ENCODE results near the gene NUBP1.

Gene NUBP1

GRCh38 chr16:10743610-10744369, at the start of gene NUBP1:
TSS of gene NUBP1 (plus strand) at chr16:10743842. CDS start at chr16:10743864, 22 bp downstream.
- Mint-ChIP-seq H3K9me3 (no peaks in the 10 kb centered on the region), H3K4me1 (peaks cover 72% of the 10 kb centered on the region)

GRCh38 chr16:10693889-10694288, 49.8 kb upstream of the NUBP1 start:
- no peaks in the 10 kb centered on the region for H3K9me3 Mint-ChIP-seq
- no peak for DNase-seq
- no peaks in the 10 kb centered on the region for H3K4me1 Mint-ChIP-seq
- no peak overlapping the region for H3K4me3 Mint-ChIP-seq
- no peak for ATAC-seq
- peaks cover 25% of the 10 kb centered on the region for H3K27me3 Mint-ChIP-seq
- H3K27ac Mint-ChIP-seq: no peak overlapping the region

More at GRCh38 chr16:10743610-10744369, at the start of gene NUBP1:
- H3K4me3 Mint-ChIP-seq: peak within 1 kb of the TSS; percentile 85 to 91
- DNase-seq (peak; percentile 96 to 97), ATAC-seq (peak; percentile 95)
- no peaks in the 10 kb centered on the region for H3K27me3 Mint-ChIP-seq
- H3K27ac Mint-ChIP-seq: peak within 1 kb of the TSS; percentile 96 to 99

- Mint-ChIP-seq H3K9me3 (no peaks in the 10 kb centered on the region), H3K27ac (no peak overlapping the region), H3K4me3 (no peak overlapping the region), H3K27me3 (peaks cover 25% of the 10 kb centered on the region), H3K4me1 (no peaks in the 10 kb centered on the region)
- ATAC-seq (no peak), DNase-seq (no peak)
These were observed 49.3 kb upstream of the NUBP1 start for GRCh38 chr16:10694306-10694705.

- Mint-ChIP-seq H3K9me3 (no peaks in the 10 kb centered on the region), H3K4me1 (no peaks in the 10 kb centered on the region), H3K27ac (no peak within 1 kb of the TSS), H3K27me3 (peaks cover 25% of the 10 kb centered on the region), H3K4me3 (no peak within 1 kb of the TSS)
- ATAC-seq (no peak), DNase-seq (no peak)
These were observed 48.8 kb upstream of the NUBP1 start, which contains the start of gene TEKT5 for GRCh38 chr16:10694830-10695229. TSS of gene TEKT5 (minus strand) at chr16:10694930. CDS start at chr16:10694873, 57 bp downstream.

GRCh38 chr16:10699756-10700155, 43.9 kb upstream of the NUBP1 start:
- Mint-ChIP-seq H3K27ac (no peak overlapping the region), H3K9me3 (no peaks in the 10 kb centered on the region), H3K4me1 (no peaks in the 10 kb centered on the region), H3K27me3 (no peaks in the 10 kb centered on the region), H3K4me3 (no peak overlapping the region)
- no peak for DNase-seq
- ATAC-seq: no peak

GRCh38 chr16:10708969-10709368, 34.7 kb upstream of the NUBP1 start:
- no peak for DNase-seq
- H3K4me3 Mint-ChIP-seq: no peak overlapping the region

GRCh38 chr16:10728003-10728887, 15.4 kb upstream of the NUBP1 start:
- no peaks in the 10 kb centered on the region for H3K27me3 Mint-ChIP-seq
- H3K4me3 Mint-ChIP-seq: no peak overlapping the region
- no peaks in the 10 kb centered on the region for H3K4me1 Mint-ChIP-seq
- peaks cover under 1 to 3% of the 10 kb centered on the region in 2 donors for H3K9me3 Mint-ChIP-seq
- no peak overlapping the region for H3K27ac Mint-ChIP-seq
- ATAC-seq: no peak
- no peak for DNase-seq

More at GRCh38 chr16:10708969-10709368, 34.7 kb upstream of the NUBP1 start:
- Mint-ChIP-seq H3K4me1 (no peaks in the 10 kb centered on the region), H3K27me3 (peaks cover 7% of the 10 kb centered on the region), H3K27ac (no peak overlapping the region), H3K9me3 (no peaks in the 10 kb centered on the region)
- no peak for ATAC-seq

GRCh38 chr16:10729104-10730048, 14.3 kb upstream of the NUBP1 start:
- ATAC-seq (no peak), DNase-seq (no peak)
- no peak overlapping the region for H3K27ac Mint-ChIP-seq
- H3K9me3 Mint-ChIP-seq: peaks cover 3 to 7% of the 10 kb centered on the region in 2 donors
- H3K4me1 Mint-ChIP-seq: no peaks in the 10 kb centered on the region
- H3K27me3 Mint-ChIP-seq: no peaks in the 10 kb centered on the region
- H3K4me3 Mint-ChIP-seq: no peak overlapping the region

- Mint-ChIP-seq H3K27me3 (no peaks in the 10 kb centered on the region), H3K4me1 (no peaks in the 10 kb centered on the region), H3K9me3 (peaks cover 3 to 7% of the 10 kb centered on the region in 2 donors), H3K4me3 (no peak overlapping the region), H3K27ac (no peak overlapping the region)
- no peak for ATAC-seq
- no peak for DNase-seq
These were observed 11.9 kb upstream of the NUBP1 start for GRCh38 chr16:10731790-10732189.

- Mint-ChIP-seq H3K27ac (no peak overlapping the region), H3K27me3 (no peaks in the 10 kb centered on the region), H3K4me3 (peak overlapping the region; percentile 32 to 44), H3K9me3 (peaks cover 3 to 7% of the 10 kb centered on the region in 2 donors), H3K4me1 (peaks cover 47% of the 10 kb centered on the region)
- ATAC-seq (peak; percentile 69), DNase-seq (peak; percentile 68 to 70)
These were observed 6.5 kb upstream of the NUBP1 start for GRCh38 chr16:10737068-10737625.

- H3K9me3 Mint-ChIP-seq: peaks cover under 1 to 2% of the 10 kb centered on the region in 2 donors
- H3K27me3 Mint-ChIP-seq: no peaks in the 10 kb centered on the region
- peak; percentile 53 to 68 for DNase-seq
- ATAC-seq: peak; percentile 52
- peak overlapping the region in 1 of 2 donors; percentile 53 for H3K4me3 Mint-ChIP-seq
- H3K4me1 Mint-ChIP-seq: peaks cover 56% of the 10 kb centered on the region
- peak overlapping the region in 1 of 2 donors; percentile 48 for H3K27ac Mint-ChIP-seq
These were observed 5.2 kb upstream of the NUBP1 start for GRCh38 chr16:10738231-10739077.

GRCh38 chr16:10740000-10740844, 3.4 kb upstream of the NUBP1 start:
- no peak for DNase-seq
- H3K4me1 Mint-ChIP-seq: peaks cover 69% of the 10 kb centered on the region
- H3K27me3 Mint-ChIP-seq: no peaks in the 10 kb centered on the region
- no peak overlapping the region for H3K27ac Mint-ChIP-seq
- no peak overlapping the region for H3K4me3 Mint-ChIP-seq
- no peak for ATAC-seq
- no peaks in the 10 kb centered on the region for H3K9me3 Mint-ChIP-seq

- peaks cover 75% of the 10 kb centered on the region for H3K4me1 Mint-ChIP-seq
- H3K4me3 Mint-ChIP-seq: no peak overlapping the region
- no peaks in the 10 kb centered on the region for H3K9me3 Mint-ChIP-seq
- no peak overlapping the region for H3K27ac Mint-ChIP-seq
- ATAC-seq: no peak
- no peak for DNase-seq
- no peaks in the 10 kb centered on the region for H3K27me3 Mint-ChIP-seq
These were observed 2.8 kb upstream of the NUBP1 start for GRCh38 chr16:10740845-10741208.
